Right ventricle myocardium inferior (tissue), 1 donor: ENCODE data around the gene IFNGR2. TPM values are rescaled to one million over a fixed set of nuclear protein-coding genes. Genes with fewer than 3 reads are reported as not detected.
"Not testable (repeated sequence)": the region's sequence is repeated elsewhere in the genome, so short reads cannot be mapped to it uniquely, and the experiment has no call there.

Experiments used
- ATAC-seq: fragments of 200-7000 bp; cut with Tn5 transposase; one replicate; pipeline ENCODE4 v1.9.1; 2020; ENCODE audit warnings: mild to moderate bottlenecking, moderate library complexity
- DNase-seq: peaks from one replicate; pipeline ENCODE4 v3.0.0; 2021; ENCODE audit errors: missing footprints
- intact Hi-C: fragments of 100-400 bp; cut with DNase I; formaldehyde crosslinking; loops from one replicate; pipeline ENCODE4 v1.11.0; 2022
- total RNA-seq: library from RNA; stranded (reverse); fragmentation: NEBNext Ultra II Directional; extraction: Animal tissue kit (Norgen Biotek cat#: 25700); gene quantifications from one replicate; pipeline ENCODE4 v1.2.1, GENCODE V29; 2021
- donor health status: DM: no; HTN: yes; CAD: no; lungs with severe emphysema.

The IFNGR2 gene
- total RNA-seq, 1 donor from 2014 or later: 36.4 TPM

DNA sequence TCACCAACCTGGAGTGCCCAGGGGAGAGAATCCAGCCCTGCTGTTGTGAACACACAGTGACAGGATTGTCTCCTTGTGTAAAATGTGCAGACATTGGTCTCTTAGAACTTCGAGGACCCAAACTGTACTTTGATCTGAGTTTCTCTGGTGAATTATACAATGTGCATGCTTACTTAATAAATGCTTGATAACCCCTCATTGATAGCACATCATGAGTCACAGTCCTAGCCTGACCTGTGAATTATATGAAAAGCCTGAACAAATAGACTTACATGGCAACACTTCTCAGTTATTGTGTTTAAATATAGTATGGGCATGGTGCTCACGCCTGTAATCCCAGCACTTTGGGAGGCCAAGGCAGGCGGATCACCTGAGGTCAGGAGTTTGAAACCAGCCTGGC, 22.6 kb downstream of the IFNGR2 start:
- ATAC-seq (no peak), DNase-seq (no peak)
- intact Hi-C loops: no loop called here

DNA sequence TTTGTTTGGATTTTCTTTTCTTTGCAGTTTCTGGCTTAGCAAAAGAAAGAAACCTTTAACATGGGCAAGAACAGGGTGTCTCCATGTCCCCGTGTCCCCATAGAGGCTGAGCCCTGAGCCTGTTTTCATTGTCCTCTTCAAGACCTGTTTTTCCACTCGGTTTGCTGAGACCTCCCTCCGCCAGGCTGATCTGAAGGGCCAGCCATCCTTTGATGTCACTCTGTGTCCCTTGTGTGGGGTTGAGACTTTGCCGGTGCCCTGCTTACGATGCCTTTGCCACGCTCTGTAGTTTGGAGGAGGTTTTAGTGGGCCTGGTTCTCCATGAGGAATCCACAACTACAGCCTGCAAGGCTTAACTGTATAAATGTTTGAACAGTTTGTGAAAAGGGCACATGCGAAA, 23.8 kb downstream of the IFNGR2 start:
- DNase-seq: no peak
- no peak for ATAC-seq
- intact Hi-C loops: no loop called here

- DNase-seq (no peak), ATAC-seq (peak; percentile 26)
- intact Hi-C loops: no loop called here
Measured at GRCh38 chr21:33428669-33429068, 25.5 kb downstream of the IFNGR2 start.

GRCh38 chr21:33430858-33431257, 27.6 kb downstream of the IFNGR2 start:
- DNase-seq: no peak
- intact Hi-C loops: no loop called here
- no peak for ATAC-seq

DNA sequence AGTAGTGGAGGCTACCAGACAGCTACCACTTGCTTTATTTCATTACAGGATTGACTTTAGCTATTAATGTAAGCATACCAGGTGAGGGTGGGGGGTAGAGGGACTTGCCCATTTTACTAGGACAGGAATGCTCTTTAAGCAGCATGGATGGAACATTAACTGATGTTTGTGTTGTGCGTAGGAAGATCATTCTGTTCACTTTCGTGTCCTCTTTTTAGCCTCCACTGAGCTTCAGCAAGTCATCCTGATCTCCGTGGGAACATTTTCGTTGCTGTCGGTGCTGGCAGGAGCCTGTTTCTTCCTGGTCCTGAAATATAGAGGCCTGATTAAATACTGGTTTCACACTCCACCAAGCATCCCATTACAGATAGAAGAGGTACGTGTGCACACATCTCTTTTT, 29.3 kb downstream of the IFNGR2 start:
- ATAC-seq: no peak
- intact Hi-C loops: no loop called here
- no peak for DNase-seq

DNA sequence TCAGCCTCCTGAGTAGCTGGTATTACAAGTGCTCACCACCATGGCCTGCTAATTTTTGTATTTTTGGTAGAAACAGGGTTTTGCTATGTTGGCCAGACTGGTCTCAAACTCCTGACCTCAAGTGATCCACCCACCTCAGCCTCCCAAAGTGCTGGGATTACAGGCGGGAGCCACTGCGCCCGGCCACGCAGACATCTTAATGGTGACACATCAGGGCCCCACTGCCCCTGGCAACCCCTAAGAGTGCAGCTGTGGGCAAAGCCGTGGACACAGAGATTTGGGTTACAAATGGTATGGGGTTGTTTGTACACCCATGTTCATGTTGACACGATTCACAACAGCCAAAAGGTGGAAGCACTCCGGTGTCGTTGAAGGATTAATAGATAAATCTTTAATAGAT, 29.8 kb downstream of the IFNGR2 start:
- ATAC-seq (no peak), DNase-seq (no peak)
- intact Hi-C loops: no loop called here

DNA sequence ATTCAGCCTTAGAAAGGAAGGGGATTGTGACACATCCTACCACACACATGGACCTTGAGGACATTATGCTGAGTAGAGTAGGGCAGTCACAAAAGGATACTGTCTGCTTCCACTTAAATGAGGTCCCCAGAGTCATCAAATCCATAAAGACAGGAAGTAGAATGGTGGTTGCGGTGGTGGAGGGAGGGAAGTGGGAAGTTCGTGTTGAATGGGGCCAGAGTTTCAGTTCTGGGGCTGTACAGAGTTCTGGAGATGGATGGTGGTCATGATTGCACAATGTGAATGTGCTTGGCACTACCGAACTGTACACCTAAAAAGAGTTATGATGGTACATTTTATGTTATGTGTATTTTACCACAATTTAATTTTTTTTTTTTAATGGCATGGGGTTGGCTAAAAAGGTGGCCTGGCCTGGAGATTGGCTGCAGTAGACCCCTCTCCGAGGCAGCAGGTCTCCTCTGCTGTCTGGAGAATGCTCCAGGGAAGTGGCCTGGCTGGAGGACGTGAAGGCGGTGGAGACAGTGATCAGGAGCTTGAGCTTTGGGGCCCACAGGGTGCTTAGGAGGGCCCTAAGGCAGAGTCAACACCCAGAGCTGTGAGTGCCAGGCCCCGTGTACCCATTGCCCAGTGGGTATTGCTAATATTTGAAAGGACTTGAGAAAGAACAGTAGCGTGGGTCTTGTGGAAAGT, 30.4 kb downstream of the IFNGR2 start:
- DNase-seq (no peak), ATAC-seq (peak; percentile 20)
- intact Hi-C loops: no loop called here

DNA sequence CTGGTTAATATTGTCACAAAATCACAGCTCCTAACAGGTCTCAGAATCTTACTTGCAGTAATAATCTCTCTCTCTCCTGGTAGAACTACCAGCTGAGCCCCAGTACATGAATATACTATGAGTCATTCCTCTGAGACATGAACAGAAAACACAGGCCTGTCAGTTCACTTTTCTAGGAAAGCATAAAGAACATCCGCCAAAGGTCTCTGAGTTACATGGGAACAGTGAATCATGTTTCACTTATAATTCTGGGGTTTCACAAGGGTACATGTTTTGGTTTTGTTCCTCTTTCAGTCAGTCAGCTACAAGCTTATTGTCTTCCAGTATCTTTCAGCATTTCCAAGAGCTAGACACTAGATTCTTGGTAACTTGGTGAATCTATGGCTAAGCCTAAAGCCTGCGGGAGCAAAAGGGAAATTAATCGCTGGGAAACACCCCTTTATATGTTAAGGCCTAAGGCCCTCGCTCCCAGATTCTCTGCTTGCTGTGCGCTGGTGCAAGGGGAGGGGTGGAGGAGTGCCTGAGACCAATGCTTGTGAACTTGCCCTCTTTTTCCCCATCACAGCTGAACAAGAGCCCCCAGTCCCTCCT, 31.7 kb downstream of the IFNGR2 start:
- intact Hi-C loops: no loop called here
- ATAC-seq (peak; percentile 76), DNase-seq (no peak)

DNA sequence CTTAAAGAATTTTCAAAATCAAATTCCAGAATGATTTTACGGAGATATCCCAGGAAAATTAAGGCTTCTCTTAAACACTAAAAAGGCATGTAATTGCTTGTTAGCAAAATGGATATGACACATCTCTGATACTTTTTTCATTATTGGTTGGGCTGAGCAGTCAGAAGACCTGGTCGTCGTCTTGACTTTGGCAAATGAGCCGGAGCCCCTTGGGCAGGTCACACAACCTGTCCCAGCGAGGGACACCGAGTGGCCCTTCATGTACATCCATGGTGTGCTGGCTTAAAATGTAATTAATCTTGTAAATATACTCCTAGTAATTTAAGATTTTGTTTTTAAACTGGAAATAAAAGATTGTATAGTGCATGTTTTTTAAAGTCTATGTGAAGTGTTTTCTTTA, 33.9 kb downstream of the IFNGR2 start:
- no peak for DNase-seq
- no peak for ATAC-seq
- intact Hi-C loops: no loop called here

DNA sequence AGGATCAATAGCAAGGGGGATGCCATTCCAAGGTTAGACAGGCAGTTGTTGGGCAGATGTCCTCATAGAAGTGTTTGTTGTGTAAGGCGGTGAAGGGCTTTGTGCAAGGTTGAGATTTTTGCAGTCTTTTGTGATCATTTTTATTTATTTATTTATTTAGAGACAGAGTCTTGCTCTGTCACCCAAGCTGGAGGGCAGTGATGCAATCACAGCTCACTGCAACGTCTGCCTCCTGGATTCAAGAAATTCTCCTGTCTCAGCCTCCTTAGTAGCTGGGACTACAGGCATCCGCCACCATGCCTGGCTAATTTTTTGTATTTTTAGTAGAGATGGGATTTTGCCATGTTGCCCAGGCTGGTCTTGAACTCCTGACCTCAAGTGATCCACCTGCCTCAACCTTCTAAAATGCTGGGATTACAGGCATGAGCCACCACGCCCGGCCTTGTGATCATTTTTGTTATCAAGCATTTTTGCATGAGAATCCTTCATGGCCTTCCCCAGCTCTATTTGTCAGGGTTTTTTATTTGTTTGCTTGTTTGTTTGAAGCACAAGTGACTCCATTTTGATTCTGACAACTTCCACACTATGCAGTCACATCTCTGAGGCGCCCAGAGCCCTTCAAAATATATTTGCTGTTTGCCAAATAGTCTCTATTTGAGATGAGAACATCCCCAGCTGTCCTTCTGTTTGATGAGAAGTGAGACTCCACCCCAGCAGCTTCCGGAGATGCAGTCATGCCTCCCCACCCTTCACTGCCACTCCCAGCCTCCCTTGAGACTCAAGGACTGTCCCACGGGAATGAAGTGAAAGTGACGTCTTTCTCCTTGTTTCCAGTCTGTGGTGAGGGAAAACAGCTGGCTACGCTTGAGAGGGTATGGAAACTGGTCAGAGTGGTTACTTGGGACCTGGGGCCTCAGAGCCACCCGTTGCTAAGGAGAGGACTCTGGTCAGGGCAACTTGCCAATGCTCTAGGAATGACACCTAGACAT, 38.6 kb downstream of the IFNGR2 start:
- intact Hi-C loops: no loop called here
- ATAC-seq (peak; percentile 67), DNase-seq (no peak)

DNA sequence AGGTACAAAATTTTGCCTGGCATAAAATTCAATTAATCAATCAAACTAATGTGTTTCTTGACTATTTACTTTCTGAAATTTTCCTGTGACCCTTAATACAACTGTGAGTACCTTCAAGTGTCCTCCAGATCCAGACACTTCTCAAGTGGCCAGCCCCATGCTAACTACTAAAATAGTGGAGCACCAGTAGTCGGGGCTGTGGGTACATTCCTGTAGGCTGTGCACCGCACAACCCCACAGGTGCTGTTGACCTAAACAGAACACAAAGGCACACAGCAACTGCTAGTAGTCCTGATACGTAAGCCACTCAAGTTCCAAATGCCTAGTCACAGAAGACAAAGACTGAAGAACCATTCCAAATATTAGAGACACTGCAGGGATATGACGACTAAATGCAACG, 40.0 kb downstream of the IFNGR2 start:
- ATAC-seq: peak; percentile 37
- intact Hi-C loops: no loop called here
- DNase-seq: no peak

GRCh38 chr21:33444499-33444898, 41.3 kb downstream of the IFNGR2 start:
- DNase-seq: no peak
- no peak for ATAC-seq
- intact Hi-C loops: no loop called here

DNA sequence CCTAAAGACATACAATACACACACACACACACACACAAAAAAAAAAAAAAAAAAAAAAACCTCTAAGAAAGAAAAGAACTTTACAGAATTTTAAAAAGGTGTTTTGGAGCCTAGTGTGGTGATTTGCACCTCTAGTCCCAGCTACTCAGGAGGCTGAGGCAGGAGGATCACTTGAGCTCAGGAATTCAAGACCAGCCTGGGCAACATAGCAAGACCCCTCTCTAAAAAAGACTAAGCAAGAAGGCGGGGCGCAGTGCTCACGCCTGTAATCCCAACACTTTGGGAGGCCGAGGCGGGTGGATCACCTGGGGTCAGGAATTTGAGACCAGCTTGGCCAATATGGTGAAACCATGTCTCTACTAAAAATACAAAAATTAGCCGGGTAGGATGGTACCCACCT, 43.4 kb downstream of the IFNGR2 start:
- ATAC-seq, intact Hi-C loops, DNase-seq: not testable (repeated sequence)

DNA sequence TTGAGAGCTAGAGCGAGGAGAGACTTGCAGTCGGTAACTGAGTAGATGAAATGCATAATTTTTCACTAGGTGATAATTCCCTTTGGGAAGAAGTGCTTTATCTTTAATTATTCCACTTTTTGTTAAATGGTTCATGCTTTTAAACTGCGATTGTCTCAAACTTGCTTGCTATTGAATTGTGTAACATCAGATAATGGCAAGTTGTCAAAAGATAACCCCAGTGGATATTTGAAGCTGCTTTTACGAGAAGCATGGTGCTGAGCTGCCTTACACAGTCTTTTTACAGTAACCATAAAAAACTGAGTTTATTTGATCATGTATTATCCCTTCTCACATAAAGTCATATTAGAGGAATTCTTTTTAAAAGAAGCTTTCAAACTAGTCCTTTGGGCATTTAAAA, 46.4 kb downstream of the IFNGR2 start:
- ATAC-seq: no peak
- DNase-seq: no peak
- intact Hi-C loops: no loop called here

GRCh38 chr21:33451634-33452071, 48.4 kb downstream of the IFNGR2 start:
- DNase-seq (no peak), ATAC-seq (no peak)
- intact Hi-C loops: no loop called here

DNA sequence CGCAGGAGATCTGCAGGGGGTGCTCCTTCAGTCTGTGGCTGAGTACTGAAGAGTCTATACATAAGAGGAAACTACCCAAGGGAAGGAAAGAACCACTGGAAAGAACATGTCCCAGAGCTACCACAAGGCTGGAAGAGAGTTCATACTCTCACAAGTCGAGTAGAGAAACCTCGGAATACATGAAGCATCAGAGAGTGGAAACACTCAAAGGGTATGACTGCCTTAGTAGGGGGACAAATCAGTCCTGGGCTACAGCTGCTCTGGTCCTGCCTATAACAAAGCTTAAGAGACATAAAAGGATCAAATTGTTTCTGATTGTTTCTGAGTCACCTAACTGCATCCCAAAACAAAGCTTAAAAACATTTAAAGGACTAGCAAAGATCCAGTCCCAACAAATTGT, 49.1 kb downstream of the IFNGR2 start:
- intact Hi-C loops: no loop called here
- no peak for ATAC-seq
- DNase-seq: no peak

GRCh38 chr21:33455686-33456446, 52.7 kb downstream of the IFNGR2 start:
- intact Hi-C loops: no loop called here
- ATAC-seq: no peak
- no peak for DNase-seq

DNA sequence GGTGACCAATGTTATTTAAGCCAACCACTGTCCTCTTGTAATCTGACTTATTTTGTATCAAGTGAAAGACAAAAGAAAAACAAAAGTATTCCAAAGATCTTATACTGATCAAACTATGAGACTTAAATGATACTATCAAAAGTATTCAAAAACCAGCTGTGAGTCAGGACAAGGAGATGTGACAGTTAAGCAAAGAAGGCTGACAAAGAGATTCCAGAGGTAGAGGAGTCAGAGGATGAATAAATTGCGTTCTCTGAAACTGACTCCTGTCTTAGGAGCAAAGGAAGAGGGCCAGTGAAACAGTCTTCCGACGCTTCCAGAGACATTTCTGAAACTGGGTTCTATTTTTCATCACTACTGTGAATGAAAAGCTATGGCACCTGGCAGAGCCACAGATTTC, 55.6 kb downstream of the IFNGR2 start:
- ATAC-seq (no peak), DNase-seq (no peak)
- intact Hi-C loops: no loop called here
